Mesothelial cell of epicardium (in vitro differentiated cells): ENCODE measurements around the gene NACA. TPM values are rescaled to one million over a fixed set of nuclear protein-coding genes. Genes with fewer than 3 reads are reported as not detected.

Source experiments
- total RNA-seq: library from RNA; stranded (reverse); gene quantifications from 3 replicates; pipeline ENCODE4 v1.2.1, GENCODE V29; 2021

Gene NACA
- total RNA-seq, 1 donor from 2014 or later, result 919 TPM

Other genes starting within 250 kb of the NACA start
- gene GLS2, start 237.1 kb downstream of the NACA start, total RNA-seq, result 2.2 to 2.9 TPM (median 2.9 TPM) in 3 replicates
- 78.0 to 89.3 TPM (median 84.3 TPM) in 3 replicates for gene RBMS2, start 203.5 kb downstream of the NACA start, total RNA-seq
- gene BAZ2A, start 95.0 kb downstream of the NACA start, total RNA-seq, result 99.4 to 107 TPM (median 105 TPM) in 3 replicates
- gene ATP5F1B, start 79.3 kb downstream of the NACA start, total RNA-seq, result 361 to 391 TPM (median 387 TPM) in 3 replicates
- gene PTGES3, start 37.0 kb downstream of the NACA start, total RNA-seq, result 155 to 161 TPM (median 157 TPM) in 3 replicates
- gene PRIM1, start 27.0 kb upstream of the NACA start, total RNA-seq, result 13.0 to 13.2 TPM (median 13.2 TPM) in 3 replicates
- gene HSD17B6, start 38.0 kb upstream of the NACA start, total RNA-seq, result 0.22 to 0.36 TPM (median 0.27 TPM) in 3 replicates
- 0.20 to 0.40 TPM (median 0.29 TPM) in 3 replicates for gene SDR9C7, start 209.1 kb upstream of the NACA start, total RNA-seq
- gene RDH16, start 232.3 kb upstream of the NACA start, total RNA-seq, result 1.00 to 1.3 TPM (median 1.1 TPM) in 3 replicates